ENCODE data around the gene CD151.

CD151 gene

GRCh38 chr11:839875-840617 lies 7.3 kb downstream of the CD151 start:
- in situ Hi-C loops (cut with HindIII; ENCODE audit: low sequenced_read_pairs) = no loop called here

- in situ Hi-C loops (cut with HindIII; ENCODE audit: low sequenced_read_pairs) = no loop called here
Measured at GRCh38 chr11:841981-842369, 9.2 kb downstream of the CD151 start.

DNA sequence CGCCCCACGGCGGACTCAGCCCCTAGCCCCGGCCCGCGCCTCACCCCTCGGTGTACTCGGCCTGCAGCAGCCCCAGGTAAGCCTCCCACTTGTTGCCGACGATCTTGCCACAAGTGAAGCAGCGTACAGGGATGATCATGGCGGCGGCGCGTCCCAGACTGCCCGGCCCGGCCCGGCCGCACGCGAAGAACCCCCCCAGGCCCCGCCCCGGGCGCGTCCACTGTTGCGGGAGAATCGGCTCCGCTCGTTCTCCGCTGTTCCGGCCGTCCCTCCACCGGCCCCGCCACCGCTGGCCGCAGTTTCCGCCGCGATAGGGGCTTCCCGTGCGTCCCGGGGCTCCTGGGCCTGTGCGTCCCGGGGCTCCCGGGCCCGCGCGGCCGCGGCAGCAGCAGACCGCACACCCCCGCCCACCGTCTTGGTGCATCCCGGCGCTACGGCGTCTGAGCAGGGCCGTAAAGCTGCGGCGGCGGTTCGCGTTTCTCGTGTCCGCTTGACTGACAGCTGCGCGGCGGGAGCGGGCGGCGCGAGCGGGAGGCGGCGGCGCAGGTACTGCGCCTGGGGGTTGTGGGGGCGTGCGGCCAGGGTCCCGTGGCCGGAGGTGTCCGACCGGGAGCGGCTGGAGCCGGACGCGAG lies 9.7 kb downstream of the CD151 start, which contains the start of the genes POLR2L and TSPAN4:
TSS of gene POLR2L (minus strand) at position 160 of the 633 bp plus-strand sequence. CDS start at position 139, 21 bp downstream.
TSS of gene TSPAN4 (plus strand) at position 483 of the 633 bp plus-strand sequence. CDS start 7,453 bp downstream, outside the sequence.
- in situ Hi-C loops (cut with HindIII; ENCODE audit: low sequenced_read_pairs) = no loop called here

DNA sequence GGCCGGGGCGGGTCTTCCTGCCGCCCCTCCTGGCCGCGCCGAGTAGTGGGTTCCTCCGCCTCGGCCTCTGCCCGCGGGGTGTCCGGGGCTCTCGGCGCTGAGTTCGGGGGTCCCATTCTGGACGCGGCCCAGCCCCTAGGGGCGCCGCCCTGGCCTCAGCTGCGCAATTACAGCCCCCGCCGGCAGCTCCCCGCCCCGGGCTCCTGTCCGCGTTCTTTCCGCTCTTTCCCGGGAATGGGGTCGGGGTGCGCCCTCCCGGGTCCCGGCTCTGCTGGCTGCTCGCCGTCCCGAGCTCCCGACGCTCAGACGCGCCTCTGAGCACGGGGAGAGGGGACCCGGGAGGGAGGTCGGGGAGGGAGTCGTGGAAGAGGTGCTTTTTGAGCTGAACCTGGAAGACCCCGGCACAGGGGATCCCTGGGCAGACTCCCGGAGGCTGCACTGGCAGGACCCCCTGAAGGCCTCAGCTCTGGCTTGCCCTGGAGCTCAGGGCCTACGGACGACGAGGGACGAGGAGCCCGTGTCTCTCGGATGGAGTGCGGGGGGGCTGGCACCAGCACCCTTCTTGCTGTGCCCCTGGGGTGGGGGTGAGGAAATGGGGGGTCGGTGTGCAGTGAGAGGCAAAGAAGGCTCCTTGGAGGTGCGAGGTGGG lies 10.5 kb downstream of the CD151 start:
- in situ Hi-C loops (cut with HindIII; ENCODE audit: low sequenced_read_pairs) = no loop called here

GRCh38 chr11:843818-844692 lies 11.3 kb downstream of the CD151 start:
- in situ Hi-C loops (cut with HindIII; ENCODE audit: low sequenced_read_pairs) = no loop called here

DNA sequence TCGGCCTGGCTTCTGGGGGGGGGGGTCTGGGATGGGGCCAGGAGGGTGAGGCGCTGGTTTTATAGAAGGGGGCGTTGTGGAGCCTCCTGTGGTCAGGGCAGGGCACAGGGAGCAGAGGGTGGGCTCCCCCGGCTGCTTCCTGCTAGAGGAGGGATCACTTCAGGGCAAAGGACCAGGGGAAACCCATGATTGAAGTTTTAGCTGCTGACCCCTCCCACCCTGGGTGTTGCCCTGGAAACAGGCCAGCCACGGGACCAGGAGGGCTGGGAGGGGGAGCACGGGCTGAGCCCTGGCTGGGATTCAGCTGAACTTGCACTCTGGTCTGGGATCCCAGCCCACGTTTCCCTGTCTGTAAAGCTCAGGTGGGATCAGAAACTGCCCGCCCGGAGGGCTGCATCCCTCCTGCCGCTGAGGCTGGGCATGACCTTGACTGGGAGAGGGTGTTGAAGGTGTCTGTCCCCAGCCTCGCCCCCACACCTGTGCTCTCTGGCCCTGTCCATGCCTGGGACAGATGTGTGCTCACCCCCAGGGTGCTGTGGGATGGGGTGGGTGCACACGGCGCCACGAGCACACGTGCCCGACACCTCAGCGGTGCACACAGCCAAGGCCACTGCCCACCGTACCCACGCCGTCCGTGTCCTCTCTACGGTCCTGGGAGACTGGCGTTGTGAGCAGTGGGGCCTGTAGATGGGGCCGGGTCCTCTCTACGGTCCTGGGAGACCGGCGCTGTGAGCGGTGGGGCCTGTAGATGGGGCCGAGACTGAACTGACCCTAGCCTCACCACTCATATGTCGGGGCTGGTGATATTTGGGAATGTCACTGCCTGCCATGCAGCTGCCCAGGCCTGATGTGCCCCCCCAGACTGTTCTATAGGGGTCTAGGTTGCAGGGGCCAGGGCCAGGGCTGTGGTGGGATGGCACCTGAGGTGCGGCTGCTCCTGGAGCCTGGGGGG lies 12.2 kb downstream of the CD151 start:
- in situ Hi-C loops (cut with HindIII; ENCODE audit: low sequenced_read_pairs) = no loop called here

- in situ Hi-C loops (cut with HindIII; ENCODE audit: low sequenced_read_pairs) = no loop called here
Measured at GRCh38 chr11:845872-846495, 13.2 kb downstream of the CD151 start.

DNA sequence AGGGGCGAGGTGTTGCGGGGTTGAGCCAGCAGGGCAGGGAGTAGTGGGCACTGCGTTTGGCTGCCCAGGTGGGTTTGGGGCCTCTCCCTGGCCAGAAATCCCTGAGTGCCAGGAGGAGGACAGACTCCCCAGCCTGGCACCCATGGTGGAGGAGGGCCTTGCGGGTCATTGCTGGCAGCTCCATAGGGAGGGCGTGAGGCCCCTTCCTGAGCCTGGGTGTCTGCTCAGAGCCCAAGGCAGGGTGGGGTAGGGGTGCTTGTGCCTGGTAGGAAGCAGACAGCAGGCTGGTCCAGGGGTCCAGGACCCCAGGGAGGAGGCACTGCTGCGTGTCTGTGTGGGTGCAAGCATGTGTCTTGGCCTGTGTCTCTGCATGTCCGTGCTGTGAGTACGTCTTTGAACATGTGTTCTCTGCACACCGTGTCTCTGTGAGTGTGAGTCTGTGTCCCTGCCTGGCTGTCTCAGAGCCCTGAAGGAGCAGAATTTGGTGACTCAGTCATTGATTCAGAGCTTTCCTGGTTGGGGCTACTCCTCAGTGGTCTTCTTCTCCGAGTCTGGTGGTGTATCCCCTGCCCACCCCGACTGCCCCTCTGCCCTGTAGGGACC lies 13.8 kb downstream of the CD151 start:
- in situ Hi-C loops (cut with HindIII; ENCODE audit: low sequenced_read_pairs) = no loop called here

- in situ Hi-C loops (cut with HindIII; ENCODE audit: low sequenced_read_pairs) = no loop called here
Measured at GRCh38 chr11:847876-848275, 15.1 kb downstream of the CD151 start.

- in situ Hi-C loops (cut with HindIII; ENCODE audit: low sequenced_read_pairs) = no loop called here
Measured at GRCh38 chr11:848380-848931, 15.7 kb downstream of the CD151 start.

DNA sequence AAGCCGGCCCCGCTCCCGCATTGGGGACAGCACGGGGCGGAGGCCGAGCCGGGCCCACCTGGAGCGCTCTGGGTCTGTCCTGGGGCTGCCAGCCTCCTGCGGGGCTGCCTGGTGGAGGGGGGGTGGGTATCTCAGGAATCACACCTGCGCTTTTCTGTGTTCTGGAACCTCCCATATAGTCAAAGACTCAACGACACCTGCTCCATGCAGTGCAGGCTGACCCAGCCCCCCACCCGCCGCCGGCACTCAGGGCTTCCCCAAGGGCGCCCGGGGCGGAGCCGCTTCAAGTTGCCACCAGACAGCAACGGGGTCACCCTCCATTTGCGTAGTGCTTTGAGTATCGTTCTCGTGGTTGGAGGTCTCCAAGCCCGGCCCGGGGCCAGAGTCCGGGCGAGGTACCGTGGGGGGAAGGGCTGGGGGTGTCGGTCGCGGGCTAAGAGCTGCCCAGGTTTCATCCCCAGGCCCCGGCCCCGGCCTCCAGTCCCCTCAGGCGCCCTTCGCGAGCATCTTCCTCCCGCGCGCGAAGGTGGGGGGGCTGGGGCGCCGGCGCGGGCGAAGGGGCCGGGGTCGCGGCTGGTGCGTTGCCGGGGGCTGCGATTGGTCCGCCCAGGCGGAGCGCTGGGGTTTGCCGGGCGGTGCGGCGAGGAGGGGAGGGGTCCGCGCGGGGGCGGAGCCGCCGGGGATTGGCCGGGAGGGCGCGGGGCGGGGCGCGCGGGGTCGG lies 16.5 kb downstream of the CD151 start:
- in situ Hi-C loops (cut with HindIII; ENCODE audit: low sequenced_read_pairs) = no loop called here

DNA sequence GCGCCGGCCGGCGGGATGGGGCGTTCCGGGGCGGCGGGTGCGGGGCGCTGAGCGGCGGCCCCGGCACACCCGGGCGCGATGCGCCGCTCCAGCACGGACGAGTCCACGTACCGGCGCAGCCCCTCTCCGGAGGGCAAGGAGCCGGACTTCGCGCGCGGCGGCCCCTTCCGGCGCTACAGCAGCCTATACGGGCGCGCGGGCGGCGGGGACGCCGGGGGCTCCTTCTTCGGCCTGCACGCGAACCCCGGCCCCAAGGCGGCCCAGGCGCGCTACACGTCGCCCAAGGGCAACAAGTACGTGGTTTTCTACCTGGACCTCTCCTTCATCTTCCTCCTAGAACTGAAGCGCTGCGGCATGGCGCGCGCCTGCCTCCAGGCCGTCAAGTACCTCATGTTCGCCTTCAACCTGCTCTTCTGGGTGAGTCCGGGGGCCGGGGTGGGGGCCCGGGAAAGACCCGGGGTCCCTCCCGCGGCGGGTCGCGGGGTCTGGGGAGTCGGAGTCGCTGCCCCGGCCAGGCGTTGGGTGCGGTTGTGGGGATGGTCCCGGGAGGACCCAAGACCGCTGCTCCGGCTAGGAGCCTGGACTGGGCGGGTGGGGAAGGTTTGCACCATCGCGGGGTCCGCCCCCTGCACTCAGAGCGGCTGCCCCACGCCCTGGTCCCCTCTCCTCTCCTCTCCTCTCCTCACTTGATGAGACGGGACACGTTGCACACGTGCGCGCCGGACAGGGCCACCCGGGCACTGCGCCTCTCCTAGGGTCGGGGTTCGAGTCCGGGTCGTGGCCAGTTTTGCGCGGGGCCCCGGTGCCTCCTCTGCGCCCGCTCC lies 17.4 kb downstream of the CD151 start:
- in situ Hi-C loops (cut with HindIII; ENCODE audit: low sequenced_read_pairs) = no loop called here

GRCh38 chr11:850775-851763 lies 18.3 kb downstream of the CD151 start:
- in situ Hi-C loops (cut with HindIII; ENCODE audit: low sequenced_read_pairs) = no loop called here

DNA sequence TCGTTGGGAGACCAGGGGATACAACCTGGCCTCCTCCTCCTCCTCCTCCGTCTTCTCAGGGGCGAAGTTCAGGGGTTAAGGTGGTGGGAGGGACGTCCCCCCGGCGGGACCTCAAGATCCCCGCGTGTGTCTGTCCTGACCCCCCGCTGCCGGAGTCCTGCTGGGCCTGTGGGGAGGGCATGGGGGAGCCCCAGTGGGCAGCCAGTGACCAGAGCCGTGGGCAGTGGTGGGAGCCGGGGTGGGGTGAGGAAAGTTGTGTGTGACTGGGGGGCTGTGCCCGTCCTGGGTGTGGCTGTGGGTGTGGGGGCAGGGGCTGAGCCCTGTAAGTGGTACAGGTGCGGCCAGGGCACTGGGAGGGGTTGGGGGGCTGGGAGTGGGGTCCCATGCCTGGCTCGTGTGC lies 20.0 kb downstream of the CD151 start:
- in situ Hi-C loops (cut with HindIII; ENCODE audit: low sequenced_read_pairs) = no loop called here

- in situ Hi-C loops (cut with HindIII; ENCODE audit: low sequenced_read_pairs) = no loop called here
Measured at GRCh38 chr11:853682-854448, 21.1 kb downstream of the CD151 start.
